Femur (tissue), 1 donor: ENCODE results near the gene PSG4.
"Not testable (repeated sequence)": the region's sequence is repeated elsewhere in the genome, so short reads cannot be mapped to it uniquely, and the experiment has no call there.

Experiments used
- DNase-seq: peaks from one replicate; pipeline ENCODE4 v3.0.0-alpha.2; 2017

PSG4 gene

GRCh38 chr19:43205471-43206105, at the start of gene PSG4:
TSS of gene PSG4 (minus strand) at chr19:43205638. CDS start at chr19:43205536, 102 bp downstream.
- not testable (repeated sequence) for DNase-seq

- DNase-seq: not testable (repeated sequence)
These were observed 46.0 kb upstream of the PSG4 start for GRCh38 chr19:43251428-43251827.

- DNase-seq: not testable (repeated sequence)
These were observed 44.9 kb upstream of the PSG4 start for GRCh38 chr19:43250296-43250695.

GRCh38 chr19:43248635-43249002, 43.2 kb upstream of the PSG4 start:
- not testable (repeated sequence) for DNase-seq

GRCh38 chr19:43247243-43247880, 41.9 kb upstream of the PSG4 start:
- not testable (repeated sequence) for DNase-seq

- DNase-seq: not testable (repeated sequence)
These were observed 40.4 kb upstream of the PSG4 start for GRCh38 chr19:43245848-43246247.

GRCh38 chr19:43242211-43242610, 36.8 kb upstream of the PSG4 start:
- DNase-seq: not testable (repeated sequence)

GRCh38 chr19:43238213-43238612, 32.8 kb upstream of the PSG4 start:
- DNase-seq: not testable (repeated sequence)

GRCh38 chr19:43235686-43236085, 30.2 kb upstream of the PSG4 start:
- DNase-seq: not testable (repeated sequence)

- no peak for DNase-seq
These were observed 23.9 kb upstream of the PSG4 start for GRCh38 chr19:43229315-43229714.

- DNase-seq: not testable (repeated sequence)
These were observed 23.3 kb upstream of the PSG4 start for GRCh38 chr19:43228730-43229129.

- DNase-seq: not testable (repeated sequence)
These were observed 21.5 kb upstream of the PSG4 start for GRCh38 chr19:43226986-43227385.

GRCh38 chr19:43224855-43225253, 19.4 kb upstream of the PSG4 start:
- no peak for DNase-seq

- not testable (repeated sequence) for DNase-seq
These were observed 18.9 kb upstream of the PSG4 start for GRCh38 chr19:43224201-43224854.

GRCh38 chr19:43221891-43222290, 16.5 kb upstream of the PSG4 start:
- not testable (repeated sequence) for DNase-seq

- not testable (repeated sequence) for DNase-seq
These were observed 13.7 kb upstream of the PSG4 start for GRCh38 chr19:43219136-43219535.

- not testable (repeated sequence) for DNase-seq
These were observed 10.4 kb upstream of the PSG4 start for GRCh38 chr19:43215881-43216280.

- no peak for DNase-seq
These were observed 2.6 kb upstream of the PSG4 start for GRCh38 chr19:43207991-43208390.

GRCh38 chr19:43207174-43207573, 1.7 kb upstream of the PSG4 start:
- DNase-seq: not testable (repeated sequence)

- not testable (repeated sequence) for DNase-seq
These were observed 1.8 kb downstream of the PSG4 start for GRCh38 chr19:43203611-43204010.

GRCh38 chr19:43201891-43202290, 3.5 kb downstream of the PSG4 start:
- DNase-seq: not testable (repeated sequence)

- not testable (repeated sequence) for DNase-seq
These were observed 4.1 kb downstream of the PSG4 start for GRCh38 chr19:43201337-43201801.

GRCh38 chr19:43198686-43199419, 6.6 kb downstream of the PSG4 start:
- not testable (repeated sequence) for DNase-seq
